Activated naive CD4-positive, alpha-beta T cell treated with anti-CD3 and anti-CD28 coated beads, Interleukin-2, amount 50 U/mL, for 72 hours (primary cell): ENCODE measurements around the gene YPEL2. TPM values are rescaled to one million over a fixed set of nuclear protein-coding genes. Genes with fewer than 3 reads are reported as not detected.

Source experiments
- ATAC-seq, 2 donors: fragments of 150-1000 bp; cut with Tn5 transposase; 2 replicates each; pipeline ENCODE4 v1.10.0; 2021; ENCODE audit warnings: mild to moderate bottlenecking in 2 of 2, moderate library complexity in 2 of 2
- DNase-seq, 2 donors: peaks; one replicate each; pipeline ENCODE4 v3.0.0; 2021 to 2022; ENCODE audit warnings: low spot score in 2 of 2
- H3K27ac Mint-ChIP-seq, 2 donors: one replicate each; pipeline ENCODE4 v1.8.0; 2022; ENCODE audit warnings: mild to moderate bottlenecking in 2 of 2, mixed read lengths in 2 of 2
- H3K36me3 Mint-ChIP-seq, 2 donors: one replicate each; pipeline ENCODE4 v1.8.0; 2022; ENCODE audit warnings: mixed read lengths in 2 of 2
- H3K9me3 Mint-ChIP-seq, 2 donors: one replicate each; pipeline ENCODE4 v1.8.0; 2022; ENCODE audit warnings: mixed read lengths in 2 of 2
- total RNA-seq, 2 donors: library from RNA; stranded (reverse); gene quantifications; one replicate each; pipeline ENCODE4 v1.2.3, GENCODE V29; 2022

YPEL2 gene
- total RNA-seq, 2 donors from 2014 or later = 6.6 to 7.0 TPM

DNA sequence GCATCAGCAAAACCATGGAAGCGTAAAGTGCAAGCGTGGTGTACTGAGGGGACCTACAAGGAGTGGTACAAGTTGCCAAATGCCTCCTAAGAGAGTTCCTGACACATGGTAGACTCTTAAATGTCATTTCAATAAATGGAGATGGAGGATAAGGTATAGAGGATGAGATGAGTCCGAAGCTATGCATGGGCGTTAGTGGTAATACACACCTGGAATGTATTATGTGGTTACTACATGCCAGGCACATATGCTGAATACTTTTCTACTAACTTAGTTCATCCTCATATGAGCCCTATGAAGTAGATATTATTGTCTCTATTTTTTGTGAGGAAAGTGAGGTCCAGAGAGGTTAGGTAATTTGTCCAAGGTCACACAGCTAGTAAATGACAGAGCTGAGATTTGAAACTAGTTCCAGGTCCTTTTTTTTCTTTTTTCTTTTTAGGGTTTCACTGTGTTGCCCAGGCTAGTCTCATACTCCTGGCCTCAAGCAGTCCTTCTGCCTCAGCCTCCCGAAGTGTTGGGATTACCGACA, 15.5 kb downstream of the YPEL2 start:
- ATAC-seq (no peak), DNase-seq (no peak)
- no peak overlapping the region for H3K27ac Mint-ChIP-seq
- H3K36me3 Mint-ChIP-seq = no peaks in the 10 kb centered on the region
- H3K9me3 Mint-ChIP-seq = no peaks in the 10 kb centered on the region

DNA sequence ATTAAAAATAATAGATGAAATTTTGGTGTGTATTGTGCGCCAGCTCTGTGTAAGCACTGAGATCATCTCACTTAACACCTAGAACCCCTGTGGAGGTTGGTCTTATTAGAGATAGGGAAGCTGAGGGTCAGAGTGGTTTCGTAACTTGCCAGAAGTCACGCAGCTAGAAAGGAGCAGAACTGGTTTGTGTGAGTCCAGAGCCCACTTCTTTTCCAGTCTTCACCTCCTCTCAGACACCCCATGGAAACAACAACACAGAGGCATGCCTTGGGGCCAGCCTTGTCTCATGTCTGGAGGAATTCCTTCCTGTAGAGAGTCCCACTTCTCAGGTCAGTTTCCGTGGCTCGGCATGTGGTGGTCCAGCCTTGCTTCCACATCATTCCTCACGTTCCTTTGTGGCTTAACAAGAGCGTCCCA, 16.5 kb downstream of the YPEL2 start:
- Mint-ChIP-seq H3K9me3 (no peaks in the 10 kb centered on the region), H3K27ac (no peak overlapping the region), H3K36me3 (no peaks in the 10 kb centered on the region)
- no peak for ATAC-seq
- DNase-seq = no peak

DNA sequence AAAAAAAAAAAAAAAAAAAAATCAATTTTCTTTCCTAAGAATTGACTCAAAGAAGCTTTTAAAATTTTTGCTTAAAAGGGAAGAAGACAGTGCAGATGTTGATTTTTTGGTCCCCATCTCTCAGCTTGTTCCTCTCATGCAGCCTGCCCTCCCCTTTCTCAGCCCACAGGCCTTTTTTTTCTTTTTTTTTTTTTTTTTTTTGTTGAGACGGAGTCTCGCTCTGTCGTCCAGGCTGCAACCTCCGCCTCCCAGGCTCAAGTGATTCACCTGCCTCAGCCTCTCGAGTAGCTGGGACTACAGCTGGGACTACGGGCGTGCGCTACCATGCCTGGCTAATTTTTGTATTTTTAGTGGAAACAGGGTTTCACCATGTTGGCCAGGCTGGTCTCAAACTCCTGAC, 17.7 kb downstream of the YPEL2 start:
- Mint-ChIP-seq H3K9me3 (no peaks in the 10 kb centered on the region), H3K27ac (no peak overlapping the region), H3K36me3 (peaks cover 0 to 6% of the 10 kb centered on the region in 2 donors)
- DNase-seq = no peak
- no peak for ATAC-seq

DNA sequence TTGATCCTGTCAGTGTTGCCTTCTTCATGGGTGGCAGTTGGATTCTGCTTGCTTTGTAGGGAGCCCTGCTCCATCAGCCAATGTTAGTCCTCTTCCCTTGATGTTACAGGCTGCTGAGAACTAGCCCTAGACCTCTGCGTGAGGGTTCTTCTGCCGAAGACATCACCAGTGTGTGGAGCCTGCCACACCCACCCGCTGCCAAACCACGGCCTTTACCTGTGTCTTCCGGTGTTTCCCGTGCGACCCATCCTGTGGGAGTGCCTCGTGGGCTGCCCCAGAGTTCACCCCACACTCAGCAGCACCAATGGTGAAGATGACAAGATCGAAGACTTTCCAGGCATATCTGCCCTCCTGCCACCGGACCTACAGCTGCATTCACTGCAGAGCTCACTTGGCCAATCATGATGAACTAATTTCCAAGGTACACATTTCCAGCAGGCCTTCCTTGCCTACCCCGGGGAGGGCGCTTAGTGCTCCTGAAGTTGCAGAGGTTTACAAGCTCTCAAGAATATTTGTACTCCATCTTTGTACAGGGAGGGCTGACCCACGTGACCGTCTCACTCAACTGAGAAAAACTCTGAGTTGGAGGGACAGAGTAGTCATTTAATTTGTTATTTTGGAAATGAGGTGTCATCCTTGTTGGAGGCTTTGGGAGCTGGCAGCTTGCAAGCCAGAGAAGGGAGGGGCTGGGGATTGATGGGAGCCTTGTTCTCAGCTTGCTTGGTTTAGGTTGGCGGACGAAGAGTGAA, 21.8 kb downstream of the YPEL2 start:
- peaks cover 8 to 25% of the 10 kb centered on the region in 2 donors for H3K36me3 Mint-ChIP-seq
- H3K9me3 Mint-ChIP-seq = peaks cover 0 to 4% of the 10 kb centered on the region in 2 donors
- H3K27ac Mint-ChIP-seq = no peak overlapping the region
- ATAC-seq (no peak), DNase-seq (no peak)

DNA sequence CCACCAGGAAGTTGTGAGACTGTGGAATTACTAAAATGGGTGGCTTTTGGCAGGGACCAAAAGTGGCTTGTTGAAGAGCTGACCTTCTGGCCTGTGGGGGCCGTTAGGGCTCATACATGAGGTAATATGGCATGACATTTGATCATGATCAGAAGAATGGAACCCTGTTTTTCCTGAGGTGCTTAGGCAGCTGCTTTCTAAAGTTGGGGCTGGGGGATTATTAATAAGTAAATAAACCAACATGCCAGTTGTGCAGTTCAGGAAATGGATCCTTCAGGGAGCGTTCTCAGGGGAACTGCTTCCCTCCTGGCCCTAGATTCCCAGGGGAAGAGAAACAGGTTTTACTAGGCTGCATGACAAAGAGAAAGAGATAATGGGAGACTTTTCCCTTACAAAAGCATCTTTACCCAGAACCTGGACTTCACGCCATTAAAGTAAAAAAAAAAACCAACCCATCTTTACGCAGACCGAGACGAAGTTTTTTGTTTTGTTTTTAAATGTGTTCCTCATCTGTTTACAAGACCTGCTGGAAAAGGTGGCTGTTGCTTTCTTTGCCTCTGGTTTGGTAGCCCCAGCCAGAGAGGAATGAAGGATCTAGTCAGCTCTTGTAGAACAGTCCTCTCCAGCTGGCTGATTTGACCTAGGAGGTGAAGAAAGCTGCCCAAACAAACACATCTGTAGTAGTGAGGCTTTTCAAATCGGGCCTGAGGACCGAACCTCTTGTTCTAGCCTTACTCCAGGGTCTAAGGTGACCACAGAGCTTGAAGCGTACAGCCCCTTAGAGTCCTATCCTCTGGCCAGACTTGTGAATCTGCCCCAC, 22.7 kb downstream of the YPEL2 start:
- no peak for ATAC-seq
- peaks cover 0 to 4% of the 10 kb centered on the region in 2 donors for H3K9me3 Mint-ChIP-seq
- no peak for DNase-seq
- H3K27ac Mint-ChIP-seq = no peak overlapping the region
- H3K36me3 Mint-ChIP-seq = peaks cover 8 to 25% of the 10 kb centered on the region in 2 donors

DNA sequence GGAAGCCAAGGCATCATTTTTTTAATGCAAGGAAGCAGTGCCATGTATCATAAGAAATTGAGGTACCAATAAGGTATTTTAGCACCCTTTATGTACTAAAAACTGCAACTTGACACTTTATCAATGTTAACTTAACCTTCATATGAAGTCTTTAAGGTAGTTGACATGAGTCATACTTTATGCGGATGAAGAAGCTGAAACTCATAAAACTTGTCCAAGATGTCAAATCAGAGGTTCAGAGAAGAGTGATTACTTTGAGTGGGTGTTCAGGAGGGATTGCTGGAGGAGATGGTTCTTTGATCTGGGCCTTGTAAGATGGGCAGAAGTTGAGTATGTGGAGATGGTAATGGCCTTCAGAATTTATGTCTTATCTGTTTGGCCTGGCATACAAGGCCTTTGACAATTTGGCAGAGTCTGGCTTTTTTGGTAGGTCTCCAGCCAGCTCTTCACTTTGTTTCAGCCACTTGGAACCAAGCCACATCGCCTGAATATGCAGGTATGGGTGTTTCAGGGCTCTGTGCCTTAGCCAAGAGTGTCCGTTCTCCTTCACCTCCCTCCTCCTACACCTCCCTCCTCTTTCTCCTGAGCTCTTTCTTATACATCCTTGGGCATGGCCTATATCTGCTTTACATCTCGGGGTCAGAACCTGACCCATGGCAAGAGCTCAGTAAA, 23.7 kb downstream of the YPEL2 start:
- no peak for DNase-seq

DNA sequence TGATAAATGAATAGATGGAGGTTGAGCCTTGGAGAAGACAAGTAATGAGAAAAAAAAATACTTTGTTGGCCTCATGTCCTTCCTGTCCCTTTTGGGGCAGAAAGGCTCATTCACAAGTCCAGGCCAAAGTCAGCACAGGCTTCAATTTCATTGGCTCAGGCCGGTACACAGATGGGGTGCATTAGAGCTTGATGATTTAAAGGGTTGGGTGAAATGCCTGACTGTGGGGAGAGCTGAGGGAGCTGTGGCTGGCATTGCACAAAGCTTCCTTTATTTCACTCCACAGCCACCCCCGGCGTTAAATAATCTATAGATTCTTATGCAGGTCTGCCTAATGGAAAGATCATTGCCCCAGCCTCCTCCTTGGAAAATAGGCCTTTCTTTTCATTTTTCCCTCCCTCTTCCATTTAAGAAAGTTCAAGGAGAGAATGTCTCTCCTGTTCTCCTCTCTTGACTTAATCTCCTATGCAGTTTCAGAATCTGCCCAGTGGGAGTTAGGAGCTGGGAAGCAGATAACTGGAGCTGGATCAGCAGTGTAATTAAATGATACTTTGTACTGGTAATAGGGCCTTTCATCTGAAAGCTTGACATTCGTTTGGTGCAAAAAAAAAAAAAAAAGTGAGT, 24.4 kb downstream of the YPEL2 start:
- peaks cover 8 to 25% of the 10 kb centered on the region in 2 donors for H3K36me3 Mint-ChIP-seq
- H3K9me3 Mint-ChIP-seq = peaks cover 0 to 4% of the 10 kb centered on the region in 2 donors
- DNase-seq (no peak), ATAC-seq (no peak)
- no peak overlapping the region for H3K27ac Mint-ChIP-seq

More for the DNA sequence above, 23.7 kb downstream of the YPEL2 start:
- H3K9me3 Mint-ChIP-seq = peaks cover 0 to 4% of the 10 kb centered on the region in 2 donors
- H3K27ac Mint-ChIP-seq = no peak overlapping the region
- H3K36me3 Mint-ChIP-seq = peaks cover 8 to 25% of the 10 kb centered on the region in 2 donors
- peak in 1 of 2 donors; percentile 57 for ATAC-seq

DNA sequence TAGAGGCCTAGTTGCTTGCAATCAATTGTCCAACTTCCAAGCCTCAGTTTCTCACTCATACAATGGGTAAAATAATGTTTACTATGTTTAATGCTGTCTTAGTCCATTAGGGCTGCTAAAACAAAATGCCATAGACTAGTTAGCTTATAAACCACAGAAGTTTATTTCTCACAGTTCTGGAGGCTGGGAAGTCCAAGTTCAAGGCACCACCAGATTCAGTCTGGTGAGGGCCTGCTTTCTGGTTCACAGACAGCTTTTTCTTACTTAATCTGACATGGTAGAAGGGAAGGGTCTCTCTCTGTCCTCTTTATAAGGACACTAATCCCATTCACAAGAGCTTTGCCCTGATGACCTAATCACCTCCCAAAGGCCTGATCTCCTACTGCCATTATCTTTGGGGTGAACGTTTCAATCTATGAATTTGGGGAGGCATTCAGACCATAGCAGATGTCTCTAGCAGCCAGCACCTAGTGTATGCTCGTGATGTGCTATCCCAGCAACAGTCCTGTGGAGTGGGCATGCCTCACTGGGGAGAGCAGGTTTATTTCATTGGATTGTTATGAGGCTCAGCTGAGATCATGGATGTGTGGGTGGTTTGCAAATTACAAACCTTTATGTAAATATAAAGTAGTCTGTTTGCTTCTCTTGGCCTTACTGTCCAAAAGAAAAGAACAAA, 25.2 kb downstream of the YPEL2 start:
- ATAC-seq (no peak), DNase-seq (no peak)
- Mint-ChIP-seq H3K27ac (no peak overlapping the region), H3K36me3 (peaks cover 8 to 25% of the 10 kb centered on the region in 2 donors), H3K9me3 (peaks cover 0 to 4% of the 10 kb centered on the region in 2 donors)

DNA sequence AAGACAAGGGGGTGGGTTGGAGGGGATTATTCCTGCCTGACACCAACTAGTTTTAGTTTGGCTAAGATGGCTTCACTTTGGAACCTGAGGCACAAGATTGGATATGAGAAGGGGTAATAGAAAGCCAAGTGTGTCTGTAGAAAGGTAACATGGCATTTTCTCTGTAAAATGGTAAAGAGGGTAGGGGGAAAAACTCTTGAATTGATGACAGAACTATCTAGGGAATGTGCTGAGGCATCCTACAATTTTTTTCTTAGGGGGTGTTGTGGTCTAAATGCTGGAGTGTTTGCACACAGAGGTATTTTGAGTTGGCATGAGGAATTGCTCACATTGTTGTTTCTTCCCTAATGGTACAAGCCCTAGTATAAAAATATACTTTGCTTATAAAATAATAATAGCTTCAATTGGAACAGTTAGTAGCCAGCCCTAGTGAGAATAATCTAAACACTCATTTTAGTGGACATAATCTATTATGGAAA, 25.8 kb downstream of the YPEL2 start:
- ATAC-seq (no peak), DNase-seq (no peak)
- H3K36me3 Mint-ChIP-seq = peaks cover 8 to 25% of the 10 kb centered on the region in 2 donors
- H3K9me3 Mint-ChIP-seq = peaks cover 0 to 4% of the 10 kb centered on the region in 2 donors
- H3K27ac Mint-ChIP-seq = no peak overlapping the region

DNA sequence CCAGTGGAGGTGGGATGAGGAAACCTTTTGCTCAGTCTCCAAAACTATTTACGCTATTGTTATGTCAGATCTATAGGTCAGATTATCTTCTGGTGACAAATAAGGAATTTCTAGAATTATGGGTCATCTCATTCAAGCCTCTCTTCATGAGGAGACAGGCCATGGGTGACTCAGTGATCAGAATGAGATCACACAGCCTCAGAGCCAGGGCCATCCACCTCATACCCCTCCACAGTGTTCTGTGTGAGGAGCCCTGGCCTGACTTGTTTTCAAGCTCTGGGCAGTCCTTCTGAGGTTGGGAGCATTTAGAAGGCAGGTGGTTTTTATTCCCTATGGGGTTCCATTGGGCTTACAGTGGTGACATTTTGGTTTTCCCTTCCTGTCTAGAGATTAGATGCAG, 26.5 kb downstream of the YPEL2 start:
- H3K36me3 Mint-ChIP-seq = peaks cover 8 to 25% of the 10 kb centered on the region in 2 donors
- ATAC-seq (peak in 1 of 2 donors; percentile 61), DNase-seq (no peak)
- peaks cover 0 to 4% of the 10 kb centered on the region in 2 donors for H3K9me3 Mint-ChIP-seq
- H3K27ac Mint-ChIP-seq = peak overlapping the region in 1 of 2 donors; percentile 58

DNA sequence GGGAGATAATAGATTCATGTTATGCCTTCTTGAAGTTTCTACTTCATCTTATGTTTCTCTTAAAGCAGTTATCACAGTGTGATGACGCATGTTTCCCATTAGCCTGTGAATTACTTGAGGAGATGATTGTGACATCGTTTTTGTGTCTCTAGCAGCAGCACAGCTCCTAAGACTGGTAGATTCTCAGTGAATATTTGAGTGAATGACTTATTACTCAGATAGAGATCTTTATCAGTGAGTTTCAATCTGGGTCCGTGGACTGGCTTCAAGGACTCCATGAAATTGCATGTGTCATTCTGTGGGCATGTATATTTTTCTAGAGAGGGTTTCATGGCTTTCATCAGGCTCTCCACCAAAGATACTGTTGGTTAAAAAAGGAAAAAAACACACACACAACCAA, 29.9 kb downstream of the YPEL2 start:
- H3K9me3 Mint-ChIP-seq = peaks cover 0 to 4% of the 10 kb centered on the region in 2 donors
- DNase-seq = no peak
- peak overlapping the region; percentile 91 to 99 for H3K27ac Mint-ChIP-seq
- H3K36me3 Mint-ChIP-seq = peaks cover 7 to 8% of the 10 kb centered on the region in 2 donors
- peak; percentile 68 to 70 for ATAC-seq

DNA sequence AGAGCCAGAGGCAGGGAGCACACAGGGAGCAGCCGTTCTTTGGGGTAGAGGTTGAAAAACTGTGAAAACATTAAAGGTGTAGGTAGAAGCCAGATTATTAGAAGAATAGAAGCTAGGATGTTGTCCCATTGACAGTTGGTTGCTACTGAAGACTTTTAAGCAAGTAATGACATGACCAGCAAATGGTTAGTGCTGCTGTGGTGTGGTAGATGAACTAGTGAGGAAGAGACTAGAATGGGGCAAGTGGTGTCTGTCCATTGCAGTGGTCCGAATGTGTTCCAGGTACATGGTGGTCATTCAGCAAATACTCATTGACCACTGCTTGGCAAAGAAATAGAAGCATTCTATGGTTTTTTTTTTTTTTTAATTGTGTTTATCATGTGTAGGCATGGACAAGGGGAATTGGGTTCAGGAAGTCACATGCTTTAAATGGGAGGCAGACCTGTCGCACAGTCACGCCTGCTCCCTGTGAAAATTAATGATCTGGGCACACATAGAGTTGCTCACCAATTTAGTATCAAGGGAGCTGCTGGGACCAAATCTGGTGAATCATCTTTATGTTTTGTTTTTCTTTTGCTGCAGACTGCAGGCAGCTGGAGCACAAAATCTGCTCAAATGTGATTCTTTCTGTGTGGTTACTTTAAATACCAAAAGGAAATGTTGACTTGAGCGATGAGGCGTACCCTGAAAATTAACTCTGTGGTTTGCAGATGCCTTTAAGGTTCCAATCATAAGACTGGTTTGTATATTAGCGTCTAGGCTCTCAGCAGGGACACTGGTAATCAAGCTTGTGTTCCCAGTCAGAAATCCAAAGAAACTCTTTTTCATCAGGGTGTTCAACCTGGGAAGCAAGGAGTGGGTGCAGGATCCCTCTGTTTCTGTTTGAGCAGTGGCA, 30.7 kb downstream of the YPEL2 start:
- Mint-ChIP-seq H3K9me3 (no peaks in the 10 kb centered on the region), H3K27ac (peak overlapping the region; percentile 91 to 99), H3K36me3 (peaks cover 0 to under 1% of the 10 kb centered on the region in 2 donors)
- ATAC-seq (peak; percentile 56 to 77), DNase-seq (peak in 1 of 2 donors; percentile 33)

DNA sequence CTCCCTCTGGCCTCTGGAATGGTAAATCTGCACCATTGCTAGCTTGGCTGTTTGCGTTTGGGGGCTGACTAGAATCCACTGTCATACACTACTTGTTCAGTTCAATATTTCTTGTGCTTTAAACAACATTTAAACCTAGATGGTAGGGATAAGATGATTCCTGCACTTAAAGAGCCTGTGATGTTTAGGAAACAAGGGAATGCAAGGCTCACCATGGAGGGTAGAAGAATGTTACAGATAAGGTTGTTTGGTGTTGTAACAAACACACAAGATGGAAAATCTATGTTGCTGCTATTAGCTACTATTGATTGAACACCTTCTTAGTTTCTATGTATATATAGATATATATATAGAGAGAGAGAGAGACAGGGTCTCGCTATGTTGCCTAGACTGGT, 31.4 kb downstream of the YPEL2 start:
- no peak for DNase-seq
- no peak for ATAC-seq
- H3K9me3 Mint-ChIP-seq = no peaks in the 10 kb centered on the region
- no peaks in the 10 kb centered on the region for H3K36me3 Mint-ChIP-seq
- peak overlapping the region; percentile 91 to 99 for H3K27ac Mint-ChIP-seq

DNA sequence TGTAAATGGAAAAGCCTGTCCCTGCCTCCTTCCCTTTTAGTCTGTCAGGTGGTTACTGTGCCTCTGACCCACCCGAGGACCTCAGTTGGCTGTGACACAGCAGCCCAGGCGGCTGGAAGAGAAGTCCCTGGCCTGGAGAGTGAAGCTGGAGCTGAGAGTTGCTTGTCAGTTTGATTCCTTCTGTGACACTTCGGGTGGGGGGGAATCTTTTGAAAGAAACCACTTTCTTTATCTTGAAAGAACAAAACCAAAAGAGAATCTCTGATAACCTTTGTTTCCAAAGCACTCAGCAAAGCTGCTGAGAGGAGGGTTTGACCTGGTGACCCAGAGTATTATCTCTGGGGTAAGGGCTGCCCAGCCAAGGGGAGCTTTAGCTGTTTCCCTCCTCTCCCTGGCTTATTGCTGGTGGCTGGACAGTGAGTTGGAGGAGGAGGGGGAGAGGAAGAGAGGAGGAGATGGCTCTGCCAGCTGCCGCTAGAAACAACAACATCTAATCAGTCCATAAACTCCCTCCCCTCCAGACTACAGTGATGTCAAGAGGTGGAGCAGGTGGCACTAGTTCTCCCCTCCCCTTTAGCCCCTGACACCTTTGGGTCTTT, 34.0 kb downstream of the YPEL2 start:
- ATAC-seq = peak in 1 of 2 donors; percentile 12
- DNase-seq = no peak
- no peaks in the 10 kb centered on the region for H3K36me3 Mint-ChIP-seq
- peak overlapping the region in 1 of 2 donors; percentile 68 for H3K27ac Mint-ChIP-seq
- H3K9me3 Mint-ChIP-seq = no peaks in the 10 kb centered on the region
